Psoas muscle (tissue), 8 donors: ENCODE measurements around the gene PLEKHA6. TPM values are rescaled to one million over a fixed set of nuclear protein-coding genes. Genes with fewer than 3 reads are reported as not detected.
A peak's percentile ranks its signal among the peaks of the same experiment; 100 is the strongest.

Experiments
- ATAC-seq, 4 donors: fragments of 200-7000 bp; cut with Tn5 transposase; one replicate each; pipeline ENCODE4 v1.9.1; 2020; ENCODE audit warnings: moderate library complexity in 3 of 4, mild to moderate bottlenecking in 2 of 4
- DNase-seq, 2 donors: peaks; one replicate each; pipeline ENCODE4 v3.0.0-alpha.2; 2020
- H3K27ac ChIP-seq: fragments of 200-600 bp; one replicate; pipeline ENCODE4 v1.8.0; 2022
- H3K27me3 ChIP-seq, 3 donors: fragments of 200-600 bp in 1 of 3; one replicate each; pipeline versions ENCODE4 v1.6.1 to v1.8.0; 2013 to 2022; ENCODE audit warnings: low read length in 2 of 3, mild to moderate bottlenecking in 2 of 3, moderate library complexity in 1 of 3; ENCODE audit not compliant: insufficient read depth in 3 of 3
- H3K36me3 ChIP-seq, 2 donors: fragments of 200-600 bp in 1 of 2; one replicate each; pipeline versions ENCODE4 v1.6.1 to v1.8.0; 2013 to 2022; ENCODE audit warnings: low read depth in 1 of 2, mild to moderate bottlenecking in 1 of 2, moderate library complexity in 1 of 2; ENCODE audit not compliant: insufficient read depth in 1 of 2
- H3K4me1 ChIP-seq: fragments of 200-600 bp; one replicate; pipeline ENCODE4 v1.8.0; 2022
- H3K4me3 ChIP-seq: fragments of 200-600 bp; one replicate; pipeline ENCODE4 v1.8.0; 2022; ENCODE audit warnings: mild to moderate bottlenecking
- H3K9me3 ChIP-seq: fragments of 200-600 bp; one replicate; pipeline ENCODE4 v1.8.0; 2022
- CTCF ChIP-seq: fragments of 200-600 bp; IDR thresholded peaks from one replicate; pipeline ENCODE4 v1.8.0; 2022; ENCODE audit warnings: antibody characterized with exemption
- WGBS, 3 donors: extraction: QIAGEN DNeasy Blood & Tissue Kit; methylation state at CpG; one replicate each; pipeline versions ENCODE4 v1.1.6 to v1.1.7; 2013; 5-methylcytosine and 5-hydroxymethylcytosine counted together
- intact Hi-C, 2 donors: fragments of 100-400 bp; cut with DNase I; formaldehyde crosslinking; loops; one replicate each; pipeline versions ENCODE4 v1.11.0 to v1.14.2; 2022
- polyA plus RNA-seq, 3 donors: library from polyadenylated mRNA; stranded (reverse); fragments of 200-250 nt; gene quantifications; one replicate each; pipeline ENCODE4 v1.2.3, GENCODE V29; 2013
- total RNA-seq, 4 donors: library from RNA; stranded (reverse); fragmentation: NEBNext Ultra II Directional in 2 of 4; extraction: Animal tissue kit (Norgen Biotek cat#: 25700) in 2 of 4; gene quantifications; one replicate each; pipeline versions ENCODE4 v1.2.1 to v1.2.4, GENCODE V29; 2021 to 2023
- donor health status: healthy with polysubstance abuse.
- donor health status: DM: no; HTN: no; CAD: no; lungs with moderate emphysema.
- donor health status: Bipolar disorder and iron deficiency.
- donor health status: healthy.
- donor health status: DM: yes; HTN: yes; CAD: no.
- donor health status: DM: no; HTN: no; CAD: no.
- donor health status: DM: no; HTN: no; CAD: no.
- donor health status: DM: yes; HTN: yes; CAD: no.

Gene PLEKHA6
- total and polyA plus RNA-seq, 7 donors = 0.92 to 7.1 (median 1.7) TPM

DNA sequence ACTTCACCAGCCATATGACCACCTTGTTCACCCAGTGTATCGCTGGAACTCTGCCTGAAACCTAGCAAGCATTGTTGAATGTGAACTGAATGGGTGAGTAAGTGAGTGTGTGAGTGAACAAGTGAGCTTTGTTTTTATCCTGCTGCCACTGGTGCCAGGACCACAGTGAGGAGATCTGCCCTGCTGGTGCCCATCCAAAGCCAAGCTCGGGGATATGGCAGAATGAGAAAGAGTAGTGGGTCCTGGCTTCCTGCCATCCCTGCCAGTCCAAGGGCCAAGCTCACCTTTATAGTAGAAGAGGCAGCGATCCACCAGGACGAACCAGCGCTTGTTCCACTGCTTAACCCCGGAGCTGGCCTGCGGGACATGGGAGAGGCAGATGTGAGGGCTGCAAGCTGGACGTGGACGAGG, 92.5 kb downstream of the PLEKHA6 start:
- no peak for TF ChIP-seq CTCF
- DNase-seq (no peak), ATAC-seq (no peak)
- H3K4me3 ChIP-seq = no peak overlapping the region
- no peaks in the 10 kb centered on the region for H3K9me3 ChIP-seq
- H3K36me3 ChIP-seq = no peaks in the 10 kb centered on the region
- WGBS, 3 donors = 46 to 71% (median 65%) methylated on average over 9 of the region's 9 CpGs
- intact Hi-C loops = no loop called here
- H3K4me1 ChIP-seq = no peaks in the 10 kb centered on the region
- H3K27me3 ChIP-seq = peaks cover 0 to 7% (median 2%) of the 10 kb centered on the region in 3 donors
- no peak overlapping the region for H3K27ac ChIP-seq

GRCh38 chr1:204266504-204267034, 93.2 kb downstream of the PLEKHA6 start:
- no peak overlapping the region for H3K27ac ChIP-seq
- no peaks in the 10 kb centered on the region for H3K36me3 ChIP-seq
- no peaks in the 10 kb centered on the region for H3K4me1 ChIP-seq
- ATAC-seq = peak in 3 of 4 donors; percentile 11 to 53 (median 37)
- 82 to 95% (median 89%) methylated on average over 5 of the region's 5 CpGs for WGBS, 3 donors
- no peak overlapping the region for H3K4me3 ChIP-seq
- TF ChIP-seq CTCF = no peak
- H3K27me3 ChIP-seq = peaks cover 0 to 7% (median 2%) of the 10 kb centered on the region in 3 donors
- no peak for DNase-seq
- intact Hi-C loops = no loop called here
- H3K9me3 ChIP-seq = no peaks in the 10 kb centered on the region

DNA sequence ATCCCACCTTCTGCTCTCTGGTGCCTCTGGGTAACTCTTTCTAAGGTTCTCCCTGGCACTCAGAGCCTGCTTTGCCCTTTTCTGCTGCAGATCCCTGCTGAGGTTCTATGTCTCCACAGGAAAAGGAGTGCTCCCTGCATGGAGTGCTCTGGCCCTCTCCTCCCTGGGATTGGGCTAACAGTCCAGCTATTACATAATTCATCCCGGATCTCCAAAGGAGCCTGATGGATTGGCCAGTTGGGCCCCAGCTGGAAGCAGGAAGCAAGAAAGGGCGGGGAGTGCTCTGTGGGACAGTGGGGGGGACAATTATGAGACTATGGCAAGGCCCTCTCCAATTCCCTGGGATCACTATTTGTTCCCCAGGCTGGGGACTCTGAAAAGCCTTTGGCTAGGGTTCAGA, 94.1 kb downstream of the PLEKHA6 start:
- no peak for TF ChIP-seq CTCF
- peak in 1 of 2 donors; percentile 65 for DNase-seq
- 47 to 50% (median 48%) methylated on average over 2 of the region's 2 CpGs for WGBS, 3 donors

GRCh38 chr1:204264805-204265204, 94.9 kb downstream of the PLEKHA6 start:
- H3K4me1 ChIP-seq = no peaks in the 10 kb centered on the region
- 70 to 89% (median 79%) methylated on average over 8 of the region's 8 CpGs for WGBS, 3 donors
- H3K4me3 ChIP-seq = no peak overlapping the region
- intact Hi-C loops = no loop called here
- ATAC-seq = no peak
- DNase-seq = no peak
- no peak overlapping the region for H3K27ac ChIP-seq
- no peaks in the 10 kb centered on the region for H3K36me3 ChIP-seq
- TF ChIP-seq CTCF = no peak
- H3K27me3 ChIP-seq = peaks cover 0 to 2% (median 2%) of the 10 kb centered on the region in 3 donors
- H3K9me3 ChIP-seq = no peaks in the 10 kb centered on the region

More for the DNA sequence above, 94.1 kb downstream of the PLEKHA6 start:
- intact Hi-C loops = no loop called here
- ATAC-seq = peak in 3 of 4 donors; percentile 32 to 73 (median 62)
- peaks cover 0 to 7% (median 2%) of the 10 kb centered on the region in 3 donors for H3K27me3 ChIP-seq
- no peaks in the 10 kb centered on the region for H3K9me3 ChIP-seq
- H3K27ac ChIP-seq = no peak overlapping the region
- no peaks in the 10 kb centered on the region for H3K4me1 ChIP-seq
- H3K4me3 ChIP-seq = no peak overlapping the region
- no peaks in the 10 kb centered on the region for H3K36me3 ChIP-seq
